Left lobe of liver (tissue), 2 donors: ENCODE data around the gene CHMP6. TPM values are rescaled to one million over a fixed set of nuclear protein-coding genes. Genes with fewer than 3 reads are reported as not detected.
A peak's percentile ranks its signal among the peaks of the same experiment; 100 is the strongest.
"Not testable (repeated sequence)": the region's sequence is repeated elsewhere in the genome, so short reads cannot be mapped to it uniquely, and the experiment has no call there.

Experiments used
- ATAC-seq: fragments of 200-7000 bp; cut with Tn5 transposase; one replicate; pipeline ENCODE4 v1.9.1; 2020; ENCODE audit warnings: mild to moderate bottlenecking, moderate library complexity
- DNase-seq: peaks from one replicate; pipeline ENCODE4 v3.0.0-alpha.2; 2020; ENCODE audit warnings: low spot score
- total RNA-seq: library from RNA; stranded (reverse); gene quantifications from one replicate; pipeline ENCODE4 v1.2.1, GENCODE V29; 2021
- donor health status: DM: no; HTN: no; CAD: no; lungs with moderate emphysema.
- donor health status: DM: no; HTN: yes; CAD: no.

The CHMP6 gene
- total RNA-seq, 1 donor from 2014 or later, result 16.5 TPM

DNA sequence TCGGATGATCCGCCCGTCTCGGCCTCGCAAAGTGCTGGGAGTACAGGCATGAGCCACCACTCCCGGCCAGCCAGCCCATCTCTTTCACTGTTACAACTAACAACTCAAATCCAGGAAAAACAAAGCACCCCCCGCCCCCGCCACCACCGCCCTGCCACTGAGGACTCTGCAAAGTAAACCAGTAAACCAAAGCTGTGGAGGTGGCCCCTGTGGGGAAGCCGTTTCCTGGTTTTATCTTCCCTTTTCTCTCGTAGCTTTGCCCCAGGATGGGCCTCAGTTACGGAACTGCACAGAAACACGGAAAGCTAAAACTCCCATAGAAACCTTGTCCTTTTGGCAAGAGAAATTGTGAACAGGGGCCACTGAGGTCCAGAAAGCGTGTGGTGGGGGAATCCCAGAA lies 17.5 kb downstream of the CHMP6 start:
- no peak for ATAC-seq
- DNase-seq, result no peak

DNA sequence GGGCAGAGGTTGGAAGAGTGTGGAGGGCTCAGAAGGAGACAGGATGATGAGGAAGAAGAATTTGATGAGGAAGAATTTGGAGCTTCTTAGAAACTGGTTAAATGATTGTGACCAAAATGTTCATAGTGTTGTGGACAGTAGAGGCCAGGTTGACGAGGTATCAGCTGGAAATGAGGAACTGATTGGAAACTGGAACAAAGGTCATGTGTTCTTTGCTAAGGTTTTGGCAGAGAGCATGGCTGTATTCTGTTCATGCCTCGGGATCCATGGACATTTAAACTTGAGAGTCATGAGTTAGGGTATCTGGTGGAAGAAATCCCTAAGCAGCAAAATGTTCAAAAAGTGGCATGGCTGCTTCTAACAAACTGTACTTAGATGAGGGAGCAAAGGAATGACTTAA lies 19.3 kb downstream of the CHMP6 start:
- no peak for DNase-seq
- peak; percentile 92 for ATAC-seq

DNA sequence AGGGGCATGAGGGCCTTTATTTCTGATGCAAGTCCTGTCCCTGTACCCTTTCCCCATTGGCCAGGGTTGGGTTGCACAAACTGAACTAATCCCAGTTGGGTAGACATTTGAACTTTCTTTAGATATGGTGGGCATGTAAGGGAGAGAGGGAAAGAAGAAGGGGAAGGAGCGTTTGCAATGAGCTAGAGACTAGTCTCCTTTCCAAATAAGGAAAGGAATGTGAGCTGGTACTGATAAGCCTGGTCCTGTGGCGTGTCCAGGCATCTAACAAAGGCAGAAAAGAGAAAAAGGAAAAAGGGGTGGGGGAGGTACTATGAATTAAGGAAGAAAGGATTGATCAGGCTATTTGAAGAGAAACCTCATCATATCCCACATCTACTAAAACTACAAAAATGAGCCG lies 20.3 kb downstream of the CHMP6 start:
- ATAC-seq, result no peak
- no peak for DNase-seq

DNA sequence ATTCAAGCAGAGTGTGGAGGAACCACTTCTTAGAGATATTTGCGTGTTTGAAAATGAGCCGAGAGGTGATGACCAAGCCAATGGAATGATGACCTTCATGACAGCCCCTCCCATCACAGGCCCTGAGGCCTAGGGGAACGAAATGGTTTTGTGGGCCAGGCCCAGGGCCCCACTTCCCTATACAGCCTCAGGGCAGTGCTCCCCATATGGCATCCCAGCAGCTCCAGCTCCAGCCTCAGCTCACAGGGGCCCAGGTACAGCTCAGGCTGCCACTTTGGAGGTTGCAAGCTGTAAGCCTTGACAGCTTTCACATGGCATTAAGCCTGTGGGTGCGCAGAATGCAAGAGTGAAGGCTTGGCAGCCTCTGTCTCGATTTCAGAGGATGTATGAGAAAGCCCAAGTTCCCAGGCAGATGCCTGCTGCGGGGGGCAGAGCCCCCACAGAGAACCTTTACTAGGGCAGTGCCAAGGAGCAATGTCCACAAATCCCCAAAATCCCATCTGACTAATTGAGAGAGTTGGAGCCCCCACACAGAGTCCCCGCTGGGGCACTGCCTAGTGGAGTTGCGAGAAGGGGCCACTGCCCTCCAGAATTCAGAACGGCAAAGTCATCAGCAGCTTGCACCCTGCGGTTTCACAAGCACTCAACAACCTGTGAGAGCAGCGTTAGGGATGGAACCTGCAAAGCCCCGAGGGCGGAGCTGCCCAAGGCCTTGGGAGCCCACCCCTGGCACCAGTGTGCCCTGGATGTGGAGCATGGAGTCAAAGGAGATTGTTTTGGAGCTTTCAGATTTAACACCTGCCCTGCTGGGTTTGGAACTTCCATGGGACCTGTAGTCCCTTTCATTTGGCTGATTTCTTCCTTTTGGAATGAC lies 21.2 kb downstream of the CHMP6 start:
- DNase-seq (no peak), ATAC-seq (no peak)

DNA sequence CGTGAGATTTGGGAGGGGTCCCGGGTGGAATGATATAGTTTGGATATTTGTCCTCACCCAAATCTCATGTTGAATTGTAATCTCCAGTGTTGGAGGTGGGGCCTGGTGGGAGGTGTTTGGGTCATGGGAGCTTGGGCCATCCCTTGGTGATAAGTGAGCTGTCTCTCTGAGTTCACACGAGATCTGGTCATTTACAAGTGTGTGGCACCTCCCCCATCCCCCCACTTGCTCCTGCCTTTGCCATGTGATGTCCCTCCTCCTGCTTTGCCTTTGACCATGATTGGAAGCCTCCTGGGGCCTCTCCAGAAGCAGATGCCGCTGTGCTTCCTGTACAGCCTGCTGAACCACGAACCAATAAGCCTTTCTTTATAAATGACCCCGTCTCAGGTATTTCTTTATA lies 22.0 kb downstream of the CHMP6 start:
- DNase-seq (no peak), ATAC-seq (no peak)

- no peak for ATAC-seq
- DNase-seq, result no peak
Measured at GRCh38 chr17:81015136-81015535, 23.5 kb downstream of the CHMP6 start.

GRCh38 chr17:81016575-81016974 lies 24.9 kb downstream of the CHMP6 start:
- ATAC-seq (no peak), DNase-seq (no peak)

DNA sequence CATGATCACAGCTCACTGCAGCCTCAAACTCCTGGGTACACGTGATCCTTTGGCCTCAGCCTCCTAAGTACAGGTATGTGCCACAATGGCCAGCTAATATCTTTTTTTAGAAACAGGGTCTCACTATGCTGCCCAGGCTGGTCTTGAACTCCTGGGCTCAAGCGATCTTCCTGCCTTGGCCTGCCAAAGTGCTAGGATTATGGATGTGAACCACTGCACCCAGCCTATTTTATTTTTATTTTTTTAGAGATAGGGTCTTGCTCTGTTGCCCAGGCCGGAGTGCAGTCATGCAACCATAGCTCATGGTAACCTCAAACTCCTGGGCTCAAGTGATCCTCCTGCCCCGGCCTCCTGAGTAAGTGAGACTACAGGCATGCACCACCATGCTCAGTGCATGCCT lies 25.7 kb downstream of the CHMP6 start:
- ATAC-seq, DNase-seq: not testable (repeated sequence)

DNA sequence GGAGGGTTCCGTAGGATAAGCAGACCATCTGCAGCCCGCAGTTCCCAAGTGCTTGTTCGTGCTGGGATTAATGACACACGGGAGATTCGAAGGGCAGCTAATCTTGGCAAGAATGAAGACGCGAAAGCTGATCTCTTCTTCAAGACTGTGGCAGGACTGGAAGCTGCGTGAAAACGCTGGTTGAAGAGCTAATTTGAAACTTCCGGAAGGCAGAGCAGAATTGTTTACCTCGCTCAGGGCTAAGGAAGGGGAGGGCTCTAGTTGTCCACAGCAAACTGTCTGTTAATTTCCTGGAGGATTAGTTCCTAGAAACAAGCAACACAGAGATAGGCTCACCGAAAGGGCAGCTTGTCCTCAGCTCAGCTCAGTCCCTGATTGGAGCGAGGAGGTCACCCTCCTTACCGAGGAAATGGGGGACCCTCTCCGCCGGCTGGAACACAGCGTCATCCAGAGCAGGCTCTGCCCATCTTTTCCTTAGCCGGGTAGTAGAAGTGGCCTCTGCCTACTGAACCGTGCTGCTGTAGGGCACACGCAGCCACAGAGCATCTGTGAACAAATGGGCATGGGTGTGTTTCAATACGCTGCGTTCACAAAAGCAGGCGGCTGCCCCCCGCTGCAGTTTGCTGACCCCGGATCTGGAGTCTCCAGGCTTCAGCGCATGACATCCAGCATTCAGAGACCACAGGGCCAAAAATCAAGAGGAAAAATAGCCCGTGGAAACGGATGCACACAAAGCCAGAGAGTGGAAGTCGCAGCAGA lies 26.6 kb downstream of the CHMP6 start:
- DNase-seq (peak; percentile 43), ATAC-seq (peak; percentile 63)

GRCh38 chr17:81019563-81020442 lies 28.2 kb downstream of the CHMP6 start:
- DNase-seq (no peak), ATAC-seq (no peak)

- no peak for DNase-seq
- no peak for ATAC-seq
Measured at GRCh38 chr17:81020443-81020766, 28.8 kb downstream of the CHMP6 start.

- ATAC-seq (no peak), DNase-seq (peak; percentile 46)
Measured at GRCh38 chr17:81020767-81021497, 29.3 kb downstream of the CHMP6 start.

DNA sequence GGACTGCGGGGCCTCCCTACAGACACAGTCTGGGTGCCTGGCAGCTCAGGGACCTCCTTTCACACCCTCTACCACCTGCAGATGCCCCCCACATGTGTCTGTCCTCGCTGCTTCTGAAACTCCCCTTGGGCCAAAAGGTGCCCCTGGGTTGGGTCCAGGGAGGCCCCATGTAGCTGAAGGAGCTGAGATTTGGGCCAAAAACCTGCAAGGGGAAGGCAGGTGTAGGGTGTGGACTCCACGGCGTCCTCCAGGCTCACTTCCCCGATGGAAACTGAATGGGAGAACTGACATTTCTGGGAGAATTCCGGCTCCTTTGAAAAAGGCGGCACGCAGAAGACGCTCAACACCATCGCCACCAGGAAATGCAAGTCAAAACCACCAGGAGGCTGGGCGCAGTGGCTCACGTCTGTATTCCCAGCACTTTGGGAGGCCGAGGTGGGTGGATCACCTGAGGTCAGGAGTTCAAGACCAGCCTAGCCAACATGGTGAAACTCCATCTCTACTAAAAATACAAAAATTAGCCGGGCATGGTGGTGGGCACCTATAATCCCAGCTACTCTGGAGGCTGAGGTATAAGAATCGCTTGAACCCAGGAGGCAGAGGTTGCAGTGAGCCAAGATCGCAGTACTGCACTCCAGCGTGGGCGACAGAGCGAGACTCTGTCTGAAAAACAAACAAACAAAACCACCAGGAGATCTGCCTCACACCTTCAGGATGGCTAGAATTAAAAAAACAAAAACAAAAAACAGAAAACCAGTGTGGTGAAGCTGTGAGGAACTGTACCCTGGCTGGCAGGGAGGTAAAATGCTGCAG lies 30.1 kb downstream of the CHMP6 start:
- ATAC-seq, result no peak
- no peak for DNase-seq

DNA sequence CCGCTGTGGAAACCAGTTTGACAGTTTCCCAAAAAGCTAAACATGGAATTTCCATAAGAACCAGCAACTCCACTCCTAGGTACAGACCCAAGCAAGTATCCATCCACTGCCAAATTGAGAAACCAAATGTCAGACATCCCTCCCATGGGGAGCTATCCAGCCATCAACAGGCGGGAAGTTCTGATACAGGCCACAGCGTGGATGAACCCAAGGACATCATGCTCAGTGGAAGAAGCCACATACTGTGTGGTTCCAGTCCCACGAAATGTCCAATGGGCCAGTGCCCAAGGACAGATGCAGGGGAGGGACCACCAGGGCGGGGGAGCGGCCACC lies 30.7 kb downstream of the CHMP6 start:
- DNase-seq (no peak), ATAC-seq (no peak)

DNA sequence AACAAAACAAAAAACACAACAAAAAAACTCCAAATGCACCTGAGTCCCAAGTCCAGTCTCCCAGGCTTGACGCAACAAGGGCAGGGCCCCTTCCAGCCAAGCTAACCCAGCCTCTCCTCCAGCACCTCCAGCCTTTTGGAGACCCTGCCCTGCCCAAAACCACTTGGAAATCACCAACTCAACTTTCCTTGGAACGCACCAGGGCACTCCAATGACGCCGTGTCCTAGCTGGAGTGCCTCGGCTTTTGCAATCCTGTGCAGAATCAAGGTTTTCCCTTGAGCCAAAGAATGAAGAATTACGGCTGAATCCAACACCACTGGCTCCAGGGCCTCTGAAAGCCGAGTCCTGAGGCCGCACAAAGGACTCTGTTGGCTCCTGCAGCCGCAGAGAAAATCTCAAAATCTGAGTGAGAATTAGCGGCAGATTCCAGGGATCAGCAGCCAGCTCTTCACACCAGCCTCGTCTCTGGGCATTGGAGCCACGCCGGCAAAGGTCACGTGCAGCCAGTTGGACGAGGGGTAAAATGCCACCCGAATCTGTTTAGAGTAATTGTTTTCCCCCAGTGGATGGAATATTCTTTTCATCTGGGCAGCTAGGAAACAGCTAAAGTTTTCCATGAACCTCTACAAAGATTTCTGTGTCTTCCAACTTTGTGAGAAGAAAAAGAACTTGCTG lies 33.6 kb downstream of the CHMP6 start:
- peak; percentile 41 for ATAC-seq
- DNase-seq, result peak; percentile 49

GRCh38 chr17:81025741-81026129 lies 34.1 kb downstream of the CHMP6 start:
- ATAC-seq, result no peak
- no peak for DNase-seq

GRCh38 chr17:81026266-81027036 lies 34.8 kb downstream of the CHMP6 start:
- DNase-seq (peak; percentile 44), ATAC-seq (no peak)

GRCh38 chr17:81027038-81027437 lies 35.4 kb downstream of the CHMP6 start:
- DNase-seq (peak; percentile 44), ATAC-seq (no peak)
